ENCODE results near the gene IFNLR1.
"Not testable (repeated sequence)": the region's sequence is repeated elsewhere in the genome, so short reads cannot be mapped to it uniquely, and the experiment has no call there.

Gene IFNLR1

GRCh38 chr1:24212376-24212775, 25.3 kb upstream of the IFNLR1 start:
- DNase-seq (no peak), ATAC-seq (no peak)
- Mint-ChIP-seq H3K27me3 (peaks cover 25% of the 10 kb centered on the region), H3K4me1 (no peaks in the 10 kb centered on the region), H3K4me3 (no peak overlapping the region), H3K36me3 (ENCODE audit: low read depth) (no peaks in the 10 kb centered on the region), H3K9me3 (peaks cover 4% of the 10 kb centered on the region), H3K27ac (no peak overlapping the region)

- DNase-seq: no peak
- Mint-ChIP-seq H3K9me3 (peaks cover 4% of the 10 kb centered on the region), H3K36me3 (ENCODE audit: low read depth) (no peaks in the 10 kb centered on the region)
Measured at GRCh38 chr1:24210195-24210627, 23.1 kb upstream of the IFNLR1 start.

GRCh38 chr1:24209097-24209496, 22.0 kb upstream of the IFNLR1 start:
- Mint-ChIP-seq H3K36me3 (ENCODE audit: low read depth) (no peaks in the 10 kb centered on the region), H3K4me3 (no peak overlapping the region), H3K4me1 (no peaks in the 10 kb centered on the region), H3K9me3 (peaks cover 4% of the 10 kb centered on the region), H3K27me3 (peaks cover 4% of the 10 kb centered on the region), H3K27ac (no peak overlapping the region)
- no peak for ATAC-seq
- no peak for DNase-seq

More at GRCh38 chr1:24210195-24210627, 23.1 kb upstream of the IFNLR1 start:
- H3K4me1 Mint-ChIP-seq: no peaks in the 10 kb centered on the region
- H3K4me3 Mint-ChIP-seq: no peak overlapping the region
- H3K27ac Mint-ChIP-seq: no peak overlapping the region
- ATAC-seq: no peak
- peaks cover 12% of the 10 kb centered on the region for H3K27me3 Mint-ChIP-seq

- no peaks in the 10 kb centered on the region for H3K27me3 Mint-ChIP-seq
- DNase-seq (no peak), ATAC-seq (no peak)
- H3K27ac Mint-ChIP-seq: no peak overlapping the region
- peaks cover 3% of the 10 kb centered on the region for H3K4me1 Mint-ChIP-seq
- peaks cover 4% of the 10 kb centered on the region for H3K9me3 Mint-ChIP-seq
- H3K4me3 Mint-ChIP-seq: no peak overlapping the region
- H3K36me3 Mint-ChIP-seq (ENCODE audit: low read depth): no peaks in the 10 kb centered on the region
Measured at GRCh38 chr1:24207709-24208108, 20.6 kb upstream of the IFNLR1 start.

- H3K4me1 Mint-ChIP-seq; H3K36me3 Mint-ChIP-seq (ENCODE audit: low read depth); H3K4me3 Mint-ChIP-seq; H3K27ac Mint-ChIP-seq; H3K27me3 Mint-ChIP-seq; H3K9me3 Mint-ChIP-seq; DNase-seq; ATAC-seq: not testable (repeated sequence)
Measured at GRCh38 chr1:24207395-24207687, 20.3 kb upstream of the IFNLR1 start.

GRCh38 chr1:24206516-24207394, 19.7 kb upstream of the IFNLR1 start:
- ATAC-seq (no peak), DNase-seq (no peak)
- H3K4me1 Mint-ChIP-seq: peaks cover 3% of the 10 kb centered on the region
- no peak overlapping the region for H3K27ac Mint-ChIP-seq
- no peak overlapping the region for H3K4me3 Mint-ChIP-seq
- no peaks in the 10 kb centered on the region for H3K36me3 Mint-ChIP-seq (ENCODE audit: low read depth)
- peaks cover 3% of the 10 kb centered on the region for H3K9me3 Mint-ChIP-seq
- H3K27me3 Mint-ChIP-seq: peaks cover 1% of the 10 kb centered on the region

- Mint-ChIP-seq H3K27ac (no peak overlapping the region), H3K9me3 (no peaks in the 10 kb centered on the region), H3K27me3 (peaks cover 1% of the 10 kb centered on the region), H3K36me3 (ENCODE audit: low read depth) (no peaks in the 10 kb centered on the region), H3K4me1 (peaks cover 3% of the 10 kb centered on the region), H3K4me3 (no peak overlapping the region)
- no peak for DNase-seq
- ATAC-seq: no peak
Measured at GRCh38 chr1:24206083-24206464, 19.0 kb upstream of the IFNLR1 start.

GRCh38 chr1:24205345-24206082, 18.4 kb upstream of the IFNLR1 start:
- ATAC-seq (no peak), DNase-seq (no peak)
- no peak overlapping the region for H3K27ac Mint-ChIP-seq
- H3K4me3 Mint-ChIP-seq: no peak overlapping the region
- peaks cover 1% of the 10 kb centered on the region for H3K27me3 Mint-ChIP-seq
- no peaks in the 10 kb centered on the region for H3K36me3 Mint-ChIP-seq (ENCODE audit: low read depth)
- peaks cover 3% of the 10 kb centered on the region for H3K4me1 Mint-ChIP-seq
- H3K9me3 Mint-ChIP-seq: no peaks in the 10 kb centered on the region

GRCh38 chr1:24204116-24204515, 17.0 kb upstream of the IFNLR1 start:
- H3K36me3 Mint-ChIP-seq (ENCODE audit: low read depth): no peaks in the 10 kb centered on the region
- ATAC-seq: no peak
- H3K27ac Mint-ChIP-seq: no peak overlapping the region
- no peak overlapping the region for H3K4me3 Mint-ChIP-seq
- no peak for DNase-seq
- H3K27me3 Mint-ChIP-seq: peaks cover 1% of the 10 kb centered on the region
- H3K4me1 Mint-ChIP-seq: peaks cover 15% of the 10 kb centered on the region
- no peaks in the 10 kb centered on the region for H3K9me3 Mint-ChIP-seq

- Mint-ChIP-seq H3K27me3 (peaks cover 1% of the 10 kb centered on the region), H3K36me3 (ENCODE audit: low read depth) (no peaks in the 10 kb centered on the region), H3K4me1 (peaks cover 15% of the 10 kb centered on the region), H3K9me3 (no peaks in the 10 kb centered on the region), H3K4me3 (no peak overlapping the region), H3K27ac (no peak overlapping the region)
- ATAC-seq (no peak), DNase-seq (no peak)
Measured at GRCh38 chr1:24203404-24203803, 16.3 kb upstream of the IFNLR1 start.

- Mint-ChIP-seq H3K27ac (no peak overlapping the region), H3K4me3 (no peak overlapping the region)
- no peak for ATAC-seq
Measured at GRCh38 chr1:24202987-24203386, 15.9 kb upstream of the IFNLR1 start.

GRCh38 chr1:24202556-24202955, 15.5 kb upstream of the IFNLR1 start:
- Mint-ChIP-seq H3K4me3 (no peak overlapping the region), H3K27ac (no peak overlapping the region), H3K27me3 (peaks cover 1% of the 10 kb centered on the region), H3K4me1 (peaks cover 15% of the 10 kb centered on the region), H3K36me3 (ENCODE audit: low read depth) (no peaks in the 10 kb centered on the region), H3K9me3 (no peaks in the 10 kb centered on the region)
- ATAC-seq (no peak), DNase-seq (no peak)

More at GRCh38 chr1:24202987-24203386, 15.9 kb upstream of the IFNLR1 start:
- no peaks in the 10 kb centered on the region for H3K9me3 Mint-ChIP-seq
- no peaks in the 10 kb centered on the region for H3K36me3 Mint-ChIP-seq (ENCODE audit: low read depth)
- peaks cover 1% of the 10 kb centered on the region for H3K27me3 Mint-ChIP-seq
- peaks cover 15% of the 10 kb centered on the region for H3K4me1 Mint-ChIP-seq
- DNase-seq: no peak

GRCh38 chr1:24201941-24202440, 14.9 kb upstream of the IFNLR1 start:
- H3K4me3 Mint-ChIP-seq: no peak overlapping the region
- H3K27ac Mint-ChIP-seq: no peak overlapping the region
- peak; percentile 70 for DNase-seq
- H3K4me1 Mint-ChIP-seq: peaks cover 15% of the 10 kb centered on the region
- no peak for ATAC-seq
- H3K27me3 Mint-ChIP-seq: peaks cover 1% of the 10 kb centered on the region
- no peaks in the 10 kb centered on the region for H3K9me3 Mint-ChIP-seq
- H3K36me3 Mint-ChIP-seq (ENCODE audit: low read depth): no peaks in the 10 kb centered on the region

- peaks cover 1% of the 10 kb centered on the region for H3K27me3 Mint-ChIP-seq
- peak; percentile 63 for ATAC-seq
- H3K4me1 Mint-ChIP-seq: peaks cover 28% of the 10 kb centered on the region
- peak; percentile 78 for DNase-seq
- no peaks in the 10 kb centered on the region for H3K36me3 Mint-ChIP-seq (ENCODE audit: low read depth)
- H3K4me3 Mint-ChIP-seq: peak overlapping the region; percentile 50
- no peak overlapping the region for H3K27ac Mint-ChIP-seq
- H3K9me3 Mint-ChIP-seq: no peaks in the 10 kb centered on the region
Measured at GRCh38 chr1:24199291-24199900, 12.3 kb upstream of the IFNLR1 start.

GRCh38 chr1:24198766-24199165, 11.7 kb upstream of the IFNLR1 start:
- Mint-ChIP-seq H3K4me1 (peaks cover 28% of the 10 kb centered on the region), H3K9me3 (no peaks in the 10 kb centered on the region), H3K36me3 (ENCODE audit: low read depth) (no peaks in the 10 kb centered on the region), H3K27me3 (peaks cover 1% of the 10 kb centered on the region), H3K27ac (no peak overlapping the region), H3K4me3 (no peak overlapping the region)
- DNase-seq (no peak), ATAC-seq (no peak)
